Stimulated activated CD4-positive, alpha-beta T cell treated with anti-CD3 and anti-CD28 coated beads, Interleukin-1b, Interleukin-23, amount 100 ng/mL, for 24 hours (primary cell): ENCODE results near the gene DNAAF5.

Experiments
- DNase-seq, 4 experiments: peaks; one replicate each; pipeline ENCODE4 v3.0.0-alpha.2; 2020; ENCODE audit warnings: low read depth in 4 of 4, low spot score in 1 of 4

DNAAF5 gene

DNA sequence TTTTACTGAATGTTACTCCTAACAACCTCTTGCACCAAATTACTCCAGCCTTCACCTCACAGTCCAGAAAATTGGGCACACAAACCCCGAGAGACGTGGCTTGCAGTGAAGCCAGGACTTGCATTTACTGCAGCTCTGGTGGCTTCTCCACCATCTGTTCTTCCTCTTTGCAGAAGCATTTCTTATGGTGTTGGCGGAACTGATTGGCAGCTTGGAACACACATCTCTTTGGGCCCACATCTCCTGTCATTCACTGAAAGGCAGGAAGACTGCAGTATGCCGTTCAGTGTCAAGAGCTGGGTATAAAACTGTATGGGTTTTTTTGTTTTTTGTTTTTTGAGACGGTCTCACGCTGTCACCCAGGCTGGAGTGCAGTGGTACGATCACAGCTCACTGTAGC lies 38.9 kb downstream of the DNAAF5 start:
- DNase-seq, result no peak

DNA sequence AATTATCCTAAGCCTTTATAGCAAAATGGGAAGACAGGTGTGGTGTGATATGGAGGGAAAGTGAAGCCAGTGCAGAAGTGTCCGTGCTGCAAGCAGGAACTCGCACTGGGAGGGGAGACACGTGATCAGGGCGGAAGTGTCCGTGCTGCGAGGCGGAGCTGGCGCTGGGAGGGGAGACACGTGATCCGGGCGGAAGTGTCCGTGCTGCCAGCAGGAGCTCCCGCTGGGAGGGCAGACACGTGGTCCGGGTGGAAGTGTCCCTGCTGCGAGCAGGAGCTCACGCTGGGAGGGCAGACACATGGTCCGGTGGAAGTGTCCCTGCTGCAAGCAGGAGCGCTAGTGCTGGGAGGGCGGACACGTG lies 41.1 kb downstream of the DNAAF5 start:
- no peak for DNase-seq

DNA sequence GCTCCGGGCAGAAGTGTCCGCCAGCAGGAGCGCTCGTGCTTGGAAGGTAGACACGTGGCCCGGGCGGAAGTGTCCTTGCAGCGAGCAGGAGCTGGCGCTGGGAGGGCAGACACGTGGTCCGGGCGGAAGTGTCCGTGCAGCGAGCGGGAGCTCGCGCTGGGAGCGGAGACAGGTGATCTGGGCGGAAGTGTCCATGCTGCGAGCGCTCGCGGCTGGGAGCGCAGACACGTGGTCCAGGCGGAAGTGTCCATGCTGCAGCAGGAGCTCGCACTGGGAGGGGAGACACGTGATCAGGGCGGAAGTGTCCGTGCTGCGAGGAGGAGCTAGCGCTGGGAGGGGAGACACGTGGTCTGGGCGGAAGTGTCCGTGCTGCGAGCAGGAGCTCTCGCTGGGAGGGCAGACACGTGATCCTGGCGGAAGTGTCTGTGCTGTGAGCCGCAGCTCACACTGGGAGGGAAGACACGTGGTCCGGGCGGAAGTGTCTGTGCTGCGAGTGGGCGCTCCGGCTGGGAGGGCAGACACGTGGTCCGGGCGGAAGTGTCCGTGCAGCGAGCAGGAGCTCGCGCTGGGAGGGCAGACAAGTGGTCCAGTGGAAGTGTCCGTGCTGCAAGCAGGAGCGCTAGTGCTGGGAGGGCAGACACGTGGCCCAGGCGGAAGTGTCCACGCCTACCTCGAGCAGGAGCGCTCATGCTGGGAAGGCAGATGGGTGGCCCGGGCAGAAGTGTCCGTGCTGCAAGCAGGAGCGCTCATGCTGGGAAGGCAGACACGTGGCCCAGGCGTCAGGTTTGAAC lies 41.6 kb downstream of the DNAAF5 start:
- DNase-seq, result no peak

- no peak for DNase-seq
Observed at GRCh38 chr7:768881-769504, 42.5 kb downstream of the DNAAF5 start.

DNA sequence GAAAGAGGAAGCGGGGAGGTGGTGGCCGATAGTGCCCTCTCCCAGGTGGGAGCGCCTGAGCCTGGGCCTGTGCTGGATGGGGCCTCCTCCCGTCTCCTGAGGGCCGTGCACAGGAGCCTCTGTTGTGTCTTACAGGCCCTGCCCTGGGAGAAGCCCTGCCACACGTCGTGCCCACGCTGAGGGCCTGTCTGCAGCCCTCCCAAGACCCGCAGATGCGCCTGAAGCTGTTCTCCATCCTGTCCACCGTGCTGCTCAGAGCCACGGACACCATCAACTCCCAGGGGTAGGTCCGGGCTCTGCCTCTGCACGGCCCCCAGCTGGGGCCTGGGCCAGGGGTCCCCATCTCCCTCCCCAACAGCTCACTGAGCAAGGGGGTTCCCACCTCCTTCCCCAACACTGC lies 43.8 kb downstream of the DNAAF5 start:
- no peak for DNase-seq

- no peak for DNase-seq
Observed at GRCh38 chr7:770741-771166, 44.3 kb downstream of the DNAAF5 start.

DNA sequence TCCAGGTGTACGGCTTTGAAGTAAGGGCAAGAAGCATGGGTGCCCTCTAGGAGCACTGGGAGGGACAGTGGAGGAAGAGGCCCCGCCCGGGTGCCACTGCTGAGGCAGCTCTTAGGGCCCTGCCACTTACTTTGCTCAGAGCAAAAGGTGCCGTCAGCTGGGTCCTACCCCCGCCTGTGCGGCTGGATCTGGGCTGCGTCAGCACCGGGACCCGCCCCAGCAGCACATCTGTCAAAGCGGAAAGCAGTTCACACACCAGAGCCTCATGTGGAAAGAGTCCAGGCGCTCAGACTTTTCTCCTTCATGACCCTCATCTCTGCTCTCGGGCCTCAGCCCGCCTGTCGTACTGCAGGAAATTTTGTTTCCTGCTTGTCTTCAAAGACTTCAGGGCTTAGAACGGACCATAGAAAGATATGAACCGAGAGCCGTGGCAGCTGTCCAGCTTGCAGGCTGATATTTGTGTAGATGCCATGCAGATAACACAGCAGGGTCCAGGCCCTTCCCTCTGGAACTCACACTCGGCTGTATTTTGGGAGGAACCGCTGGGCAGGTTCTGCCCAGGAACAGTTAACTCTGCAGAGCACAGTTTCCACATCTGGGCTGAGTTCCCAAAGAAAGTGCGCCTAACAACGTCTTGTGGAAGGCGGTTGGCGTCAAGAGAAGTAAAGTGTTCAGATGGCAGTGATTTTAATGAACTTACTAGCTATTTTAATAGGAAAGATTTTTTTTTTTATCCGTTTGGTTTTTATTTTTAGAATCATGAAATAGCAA lies 44.9 kb downstream of the DNAAF5 start:
- DNase-seq, result no peak

GRCh38 chr7:772005-772294 lies 45.5 kb downstream of the DNAAF5 start:
- no peak for DNase-seq

GRCh38 chr7:772392-772791 lies 45.9 kb downstream of the DNAAF5 start:
- DNase-seq, result no peak

DNA sequence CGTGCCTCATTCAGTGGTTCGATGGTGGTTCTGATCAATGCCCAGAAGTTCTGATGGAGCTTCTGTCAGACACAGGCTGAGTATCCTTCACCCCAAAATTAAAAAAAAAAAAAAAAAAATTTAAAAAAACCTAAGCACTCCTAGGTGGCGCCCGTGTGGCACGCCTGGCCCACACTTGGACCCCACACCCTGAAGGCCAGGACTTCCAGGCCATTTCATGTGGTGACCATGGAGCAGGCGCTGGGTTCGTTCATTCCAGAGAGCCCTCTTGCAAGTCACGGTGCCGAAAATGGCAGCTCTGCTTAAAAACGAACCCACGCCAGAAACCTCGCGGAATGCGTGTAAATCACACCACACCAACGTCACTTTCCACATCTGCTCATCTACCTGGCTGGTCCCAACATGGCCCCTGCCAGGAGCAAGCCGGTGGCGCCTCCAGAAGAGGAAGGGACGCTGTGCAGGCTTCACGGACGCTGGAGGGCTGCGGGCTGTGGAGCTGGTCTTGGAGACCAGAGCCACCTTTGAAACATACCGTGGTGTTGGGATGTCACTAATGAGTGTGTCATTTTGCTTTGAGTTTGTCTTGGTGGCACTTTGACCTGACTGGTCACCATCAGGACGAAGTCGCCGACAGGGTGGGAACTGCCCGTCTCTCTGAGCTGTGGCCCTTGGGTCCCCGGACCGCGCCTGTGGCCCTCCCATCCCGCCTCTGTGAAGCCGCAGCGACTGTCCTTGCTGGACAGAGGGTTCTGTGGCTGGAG lies 46.5 kb downstream of the DNAAF5 start:
- no peak for DNase-seq

- no peak for DNase-seq
Observed at GRCh38 chr7:773622-773915, 47.1 kb downstream of the DNAAF5 start.

- DNase-seq, result peak; percentile 23 to 55 (median 50)
Observed at GRCh38 chr7:774161-775109, 47.9 kb downstream of the DNAAF5 start.

DNA sequence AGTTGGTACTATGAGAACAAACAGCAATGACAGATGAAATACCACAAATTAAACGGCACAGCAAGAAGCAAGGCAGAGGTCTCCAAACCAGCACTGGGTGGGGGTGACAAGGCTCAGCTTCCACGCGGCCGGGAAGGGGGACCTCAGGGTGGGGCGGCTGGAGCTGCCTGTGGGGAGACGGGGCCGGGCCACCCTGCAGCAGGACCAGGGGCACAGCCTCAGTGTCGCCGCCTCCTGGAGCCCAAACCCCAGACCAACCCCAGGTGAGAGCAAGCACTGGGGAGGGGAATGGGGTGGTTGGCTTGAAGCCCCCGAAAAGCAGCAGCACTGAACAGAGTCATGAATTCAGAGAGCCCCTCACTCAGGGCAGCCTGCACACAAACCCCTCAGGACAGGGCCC lies 49.9 kb downstream of the DNAAF5 start:
- no peak for DNase-seq

DNA sequence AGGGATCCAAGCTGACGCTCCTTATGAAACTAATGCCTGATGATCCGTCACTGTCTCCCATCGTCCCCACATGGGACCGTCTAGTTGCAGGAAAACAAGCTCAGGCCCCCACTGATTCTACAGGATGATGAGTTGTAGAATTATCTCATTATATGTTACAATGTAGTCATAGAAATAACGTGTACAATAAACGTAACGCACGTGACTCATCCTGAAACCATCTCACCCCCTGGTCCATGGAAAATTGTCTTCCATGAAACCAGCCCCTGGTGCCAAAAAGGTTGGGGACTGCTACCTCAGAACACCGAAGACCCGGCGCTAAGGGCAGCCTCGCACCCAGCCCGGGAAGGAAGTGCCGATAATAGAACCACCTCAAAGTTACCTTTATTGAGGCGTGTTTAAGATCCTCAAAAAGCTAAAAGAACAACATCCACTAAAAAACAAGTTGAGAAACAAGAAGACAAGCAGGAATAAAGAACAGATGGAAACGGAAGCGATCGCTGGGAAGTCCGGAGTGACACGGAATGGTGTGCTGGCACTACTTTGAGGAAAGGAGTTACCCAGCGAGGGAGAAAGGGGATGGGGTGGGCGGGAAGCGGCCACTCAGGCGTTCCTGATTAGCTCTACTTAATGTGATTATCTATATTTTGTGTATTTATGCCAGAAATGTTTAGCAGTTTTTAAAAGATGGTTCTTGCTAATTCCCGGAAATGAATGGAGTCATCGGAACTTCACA lies 50.7 kb downstream of the DNAAF5 start:
- no peak for DNase-seq

DNA sequence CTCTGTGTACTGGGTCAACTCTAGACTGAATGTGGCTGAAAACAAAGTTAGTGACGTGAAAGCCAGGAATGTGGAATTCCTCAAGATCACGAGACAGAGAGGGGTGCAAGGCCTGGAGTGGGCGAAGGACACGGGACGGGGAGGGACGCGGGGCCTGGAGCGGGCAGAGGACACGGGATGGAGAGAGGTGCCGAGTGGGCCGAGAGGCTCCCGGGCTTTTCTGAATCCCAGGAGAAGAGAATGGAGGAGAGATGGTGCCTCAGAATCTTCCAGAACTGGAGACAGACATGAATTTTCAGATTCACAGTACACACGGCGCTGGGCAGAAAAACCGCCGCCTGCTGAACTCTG lies 51.2 kb downstream of the DNAAF5 start:
- DNase-seq, result no peak

DNA sequence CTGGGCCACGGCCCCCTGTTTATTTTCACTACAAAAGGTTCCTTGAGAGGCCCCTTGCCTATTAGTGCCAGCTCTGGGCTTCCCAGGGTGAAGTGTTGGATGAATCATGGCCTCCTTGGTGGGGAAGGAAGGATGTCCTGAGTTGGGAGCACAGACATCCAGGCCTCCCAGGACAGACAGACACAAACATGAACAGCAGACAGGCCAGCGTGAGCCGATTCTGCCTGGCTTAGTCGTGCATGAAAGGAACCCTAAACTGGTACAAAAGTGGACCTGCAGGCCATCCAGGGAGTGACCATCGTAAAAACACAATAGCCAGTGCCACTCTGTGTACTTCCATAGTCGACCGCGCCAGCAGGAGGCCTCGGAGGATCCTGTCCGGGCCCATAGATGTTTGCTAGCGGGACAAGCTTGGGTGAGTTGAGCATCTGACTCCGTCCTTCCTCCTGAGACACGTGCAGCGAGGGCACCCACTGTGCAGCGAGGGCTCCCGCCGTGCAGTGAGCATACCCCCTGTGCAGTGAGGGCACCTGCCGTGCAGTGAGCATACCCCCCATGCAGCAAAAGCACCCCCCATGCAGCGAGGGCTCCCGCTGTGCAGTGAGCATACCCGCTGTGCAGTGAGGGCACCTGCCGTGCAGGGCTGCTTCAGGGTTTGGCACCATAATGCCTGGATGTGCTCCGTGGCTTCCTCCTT lies 51.9 kb downstream of the DNAAF5 start:
- no peak for DNase-seq

- DNase-seq, result no peak
Observed at GRCh38 chr7:778968-779451, 52.5 kb downstream of the DNAAF5 start.

- no peak for DNase-seq
Observed at GRCh38 chr7:779480-779879, 53.0 kb downstream of the DNAAF5 start.

GRCh38 chr7:780081-780480 lies 53.6 kb downstream of the DNAAF5 start:
- no peak for DNase-seq
